Stromal cell of bone marrow (primary cell): Measurements from ENCODE around the gene FOXA1.

Experiments
- DNase-seq: peaks from one replicate; pipeline ENCODE4 v3.0.0-alpha.2; 2012; ENCODE audit warnings: low read depth

Gene FOXA1

GRCh38 chr14:37602605-37603453 is 7.8 kb upstream of the FOXA1 start:
- no peak for DNase-seq

GRCh38 chr14:37601865-37602264 is 6.8 kb upstream of the FOXA1 start:
- DNase-seq: no peak

- DNase-seq: no peak
Observed at GRCh38 chr14:37600880-37601741, 6.1 kb upstream of the FOXA1 start.

- DNase-seq: no peak
Observed at GRCh38 chr14:37599507-37600368, 4.7 kb upstream of the FOXA1 start.

GRCh38 chr14:37598747-37599506 is 3.9 kb upstream of the FOXA1 start:
- DNase-seq: no peak

- no peak for DNase-seq
Observed at GRCh38 chr14:37597914-37598746, 3.1 kb upstream of the FOXA1 start.

GRCh38 chr14:37597538-37597913 is 2.5 kb upstream of the FOXA1 start:
- DNase-seq: no peak

- DNase-seq: no peak
Observed at GRCh38 chr14:37596790-37597472, 1.9 kb upstream of the FOXA1 start.

GRCh38 chr14:37595809-37596621 is 966 bp upstream of the FOXA1 start:
- no peak for DNase-seq

- DNase-seq: peak; percentile 73
Observed at GRCh38 chr14:37594238-37594970, 645 bp downstream of the FOXA1 start.

- DNase-seq: no peak
Observed at GRCh38 chr14:37593511-37594237, 1.4 kb downstream of the FOXA1 start.

GRCh38 chr14:37592482-37593408 is 2.3 kb downstream of the FOXA1 start:
- DNase-seq: no peak

- no peak for DNase-seq
Observed at GRCh38 chr14:37591941-37592481, 3.0 kb downstream of the FOXA1 start.

- DNase-seq: no peak
Observed at GRCh38 chr14:37591311-37591940, 3.6 kb downstream of the FOXA1 start.

GRCh38 chr14:37590428-37591139 is 4.5 kb downstream of the FOXA1 start:
- no peak for DNase-seq
